Fibroblast of skin of abdomen (primary cell): ENCODE results near the gene MALAT1. TPM values are rescaled to one million over a fixed set of nuclear protein-coding genes. Genes with fewer than 3 reads are reported as not detected.
"Not testable (repeated sequence)": the region's sequence is repeated elsewhere in the genome, so short reads cannot be mapped to it uniquely, and the experiment has no call there.

Source experiments
- DNase-seq: peaks from one replicate; pipeline ENCODE4 v3.0.0-alpha.2; 2013
- polyA plus RNA-seq, 2 experiments: library from polyadenylated mRNA; unstranded; fragments of 120-200 nt; gene quantifications; one replicate each; pipeline ENCODE4 v1.2.1, GENCODE V29; 2013; ENCODE audit not compliant: insufficient read length in 2 of 2

Gene MALAT1
- polyA plus RNA-seq (2013, experiment 1 of 2; ENCODE audit: insufficient read length) = 200 TPM
- 172 TPM for polyA plus RNA-seq (2013, experiment 2 of 2; ENCODE audit: insufficient read length)

DNA sequence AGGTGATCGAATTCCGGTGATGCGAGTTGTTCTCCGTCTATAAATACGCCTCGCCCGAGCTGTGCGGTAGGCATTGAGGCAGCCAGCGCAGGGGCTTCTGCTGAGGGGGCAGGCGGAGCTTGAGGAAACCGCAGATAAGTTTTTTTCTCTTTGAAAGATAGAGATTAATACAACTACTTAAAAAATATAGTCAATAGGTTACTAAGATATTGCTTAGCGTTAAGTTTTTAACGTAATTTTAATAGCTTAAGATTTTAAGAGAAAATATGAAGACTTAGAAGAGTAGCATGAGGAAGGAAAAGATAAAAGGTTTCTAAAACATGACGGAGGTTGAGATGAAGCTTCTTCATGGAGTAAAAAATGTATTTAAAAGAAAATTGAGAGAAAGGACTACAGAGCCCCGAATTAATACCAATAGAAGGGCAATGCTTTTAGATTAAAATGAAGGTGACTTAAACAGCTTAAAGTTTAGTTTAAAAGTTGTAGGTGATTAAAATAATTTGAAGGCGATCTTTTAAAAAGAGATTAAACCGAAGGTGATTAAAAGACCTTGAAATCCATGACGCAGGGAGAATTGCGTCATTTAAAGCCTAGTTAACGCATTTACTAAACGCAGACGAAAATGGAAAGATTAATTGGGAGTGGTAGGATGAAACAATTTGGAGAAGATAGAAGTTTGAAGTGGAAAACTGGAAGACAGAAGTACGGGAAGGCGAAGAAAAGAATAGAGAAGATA lies at the start of gene MALAT1:
Gene MALAT1 (plus strand): TSS at position 69 of the 736 bp plus-strand sequence.
- DNase-seq = peak; percentile 97

DNA sequence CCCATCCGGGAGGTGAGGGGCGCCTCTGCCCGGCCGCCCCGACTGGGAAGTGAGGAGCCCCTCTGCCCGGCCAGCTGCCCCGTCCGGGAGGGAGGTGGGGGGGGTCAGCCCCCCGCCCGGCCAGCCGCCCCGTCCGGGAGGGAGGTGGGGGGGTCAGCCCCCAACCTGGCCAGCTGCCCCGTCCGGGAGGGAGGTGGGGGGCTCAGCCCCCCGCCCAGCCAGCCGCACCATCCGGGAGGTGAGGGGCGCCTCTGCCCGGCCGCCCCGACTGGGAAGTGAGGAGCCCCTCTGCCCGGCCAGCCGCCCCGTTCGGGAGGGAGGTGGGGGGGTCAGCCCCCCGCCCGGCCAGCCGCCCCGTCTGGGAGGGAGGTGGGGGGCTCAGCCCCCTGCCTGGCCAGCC lies 47.5 kb upstream of the MALAT1 start:
- DNase-seq = not testable (repeated sequence)

DNA sequence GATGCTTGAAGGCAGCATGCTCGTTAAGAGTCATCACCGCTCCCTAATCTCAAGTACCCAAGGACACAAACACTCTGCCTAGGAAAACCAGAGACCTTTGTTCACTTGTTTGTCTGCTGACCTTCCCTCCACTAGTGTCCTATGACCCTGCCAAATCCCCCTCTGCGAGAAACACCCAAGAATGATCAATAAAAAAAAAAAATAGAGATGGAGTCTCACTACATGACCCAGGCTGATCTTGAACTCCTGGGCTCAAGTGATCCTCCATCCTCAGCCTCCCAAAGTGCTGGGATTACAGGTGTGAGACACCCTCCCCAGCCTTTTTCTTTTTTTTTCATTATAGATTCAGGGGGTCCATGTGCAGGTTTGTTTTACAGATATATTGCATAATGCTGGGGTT lies 46.6 kb upstream of the MALAT1 start:
- not testable (repeated sequence) for DNase-seq

- peak; percentile 94 for DNase-seq
Measured at GRCh38 chr11:65452806-65453490, 45.9 kb upstream of the MALAT1 start.

DNA sequence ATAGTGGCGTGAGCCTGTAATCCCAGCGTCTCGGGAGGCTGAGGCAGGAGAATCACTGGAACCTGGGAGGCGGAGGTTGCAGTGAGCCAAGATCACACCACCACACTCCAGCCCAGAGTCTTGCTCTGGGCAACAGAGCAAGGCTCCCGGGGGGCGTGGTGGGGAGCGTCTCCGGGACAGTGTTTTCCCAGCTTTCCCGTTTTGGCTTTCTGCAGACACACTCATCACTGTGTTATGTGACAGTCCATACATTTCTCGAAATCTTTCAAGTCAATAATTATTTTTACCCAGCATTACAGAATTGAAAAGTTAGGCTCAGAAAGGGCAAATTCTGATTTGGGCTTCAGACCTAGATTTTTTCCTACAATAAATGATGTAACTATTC lies 44.5 kb upstream of the MALAT1 start:
- DNase-seq = peak; percentile 73

DNA sequence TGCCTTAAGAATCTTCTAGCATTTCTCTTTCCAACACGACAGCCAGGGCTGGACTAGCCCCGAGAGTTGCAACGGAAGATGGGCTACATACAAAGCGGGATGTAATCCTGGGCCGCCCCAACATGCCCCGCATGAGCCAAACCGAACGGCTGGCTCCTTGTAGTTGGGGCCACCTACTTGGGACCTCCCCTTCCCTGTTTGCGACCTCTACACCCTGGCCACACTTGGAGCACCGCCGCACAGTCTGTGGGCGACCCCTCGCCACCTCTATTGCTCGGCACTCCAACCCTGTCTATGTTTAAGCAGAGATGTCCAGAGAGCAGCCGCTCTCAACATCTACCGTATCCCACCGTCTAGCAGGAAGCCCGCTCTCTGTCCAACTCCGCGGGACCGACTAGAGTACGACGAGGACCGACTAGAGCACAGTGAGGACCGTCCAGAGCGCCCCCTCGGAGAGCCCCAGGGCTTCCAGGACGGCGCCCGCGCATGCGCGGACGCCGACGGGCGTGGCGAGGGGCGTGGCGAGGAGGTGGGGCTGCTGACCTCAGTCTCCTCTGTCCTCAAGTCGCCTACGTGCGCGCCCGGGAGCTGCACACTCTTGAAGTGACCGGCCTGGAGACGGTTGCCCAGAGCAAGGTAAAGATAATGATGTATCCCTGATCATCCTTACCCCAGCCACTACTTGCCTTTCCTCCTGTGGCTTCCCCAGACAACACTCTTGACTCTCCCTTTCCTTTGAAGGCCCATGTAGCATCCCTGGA lies 44.0 kb upstream of the MALAT1 start:
- peak; percentile 83 for DNase-seq

- DNase-seq = peak; percentile 59
Measured at GRCh38 chr11:65456418-65456817, 42.4 kb upstream of the MALAT1 start.

DNA sequence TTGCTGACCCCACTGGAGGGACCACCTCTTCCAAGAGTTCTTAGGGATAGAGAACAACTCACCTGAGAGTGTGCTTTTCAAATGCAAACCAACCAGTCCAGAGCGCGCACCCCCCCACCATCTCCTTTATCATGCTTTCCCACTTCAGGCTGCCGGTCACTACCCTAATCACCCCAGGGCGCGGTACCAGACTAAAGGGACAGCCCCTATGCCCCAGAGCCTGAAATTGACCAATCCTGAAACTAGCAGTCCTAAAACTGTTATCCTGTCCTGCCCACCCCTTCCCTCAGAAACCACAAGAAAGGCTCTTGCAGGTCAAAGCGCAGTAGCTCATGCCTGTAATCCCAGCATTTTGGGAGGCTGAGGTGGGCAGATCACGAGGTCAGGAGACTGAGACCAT lies 39.3 kb upstream of the MALAT1 start:
- no peak for DNase-seq

- not testable (repeated sequence) for DNase-seq
Measured at GRCh38 chr11:65465471-65465870, 33.4 kb upstream of the MALAT1 start.

- not testable (repeated sequence) for DNase-seq
Measured at GRCh38 chr11:65467306-65467705, 31.5 kb upstream of the MALAT1 start.

DNA sequence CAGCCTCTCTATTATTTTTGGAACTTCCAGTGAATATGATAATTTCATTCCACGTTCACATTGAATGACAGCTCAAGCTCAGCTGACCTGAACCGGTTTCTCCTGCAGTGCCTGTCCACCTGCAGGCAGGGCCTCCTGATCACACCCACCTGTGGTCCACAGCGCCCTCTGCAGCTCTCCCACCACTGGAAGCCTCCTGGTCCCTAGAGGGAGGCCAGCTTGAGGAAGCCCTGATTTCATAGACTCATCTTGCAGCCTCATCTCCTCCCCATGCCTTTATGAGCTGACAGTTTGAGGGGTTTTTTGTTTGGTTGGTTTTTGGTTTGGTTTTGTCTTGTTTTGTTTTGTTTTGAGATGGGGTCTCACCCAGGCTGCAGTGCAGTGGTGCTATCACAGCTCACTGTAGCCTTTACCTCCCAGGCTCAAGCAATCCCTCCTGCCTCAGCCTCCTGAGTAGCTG lies 29.9 kb upstream of the MALAT1 start:
- DNase-seq = no peak

- DNase-seq = no peak
Measured at GRCh38 chr11:65470433-65471049, 28.3 kb upstream of the MALAT1 start.

GRCh38 chr11:65471447-65471891 lies 27.4 kb upstream of the MALAT1 start:
- DNase-seq = peak; percentile 77

DNA sequence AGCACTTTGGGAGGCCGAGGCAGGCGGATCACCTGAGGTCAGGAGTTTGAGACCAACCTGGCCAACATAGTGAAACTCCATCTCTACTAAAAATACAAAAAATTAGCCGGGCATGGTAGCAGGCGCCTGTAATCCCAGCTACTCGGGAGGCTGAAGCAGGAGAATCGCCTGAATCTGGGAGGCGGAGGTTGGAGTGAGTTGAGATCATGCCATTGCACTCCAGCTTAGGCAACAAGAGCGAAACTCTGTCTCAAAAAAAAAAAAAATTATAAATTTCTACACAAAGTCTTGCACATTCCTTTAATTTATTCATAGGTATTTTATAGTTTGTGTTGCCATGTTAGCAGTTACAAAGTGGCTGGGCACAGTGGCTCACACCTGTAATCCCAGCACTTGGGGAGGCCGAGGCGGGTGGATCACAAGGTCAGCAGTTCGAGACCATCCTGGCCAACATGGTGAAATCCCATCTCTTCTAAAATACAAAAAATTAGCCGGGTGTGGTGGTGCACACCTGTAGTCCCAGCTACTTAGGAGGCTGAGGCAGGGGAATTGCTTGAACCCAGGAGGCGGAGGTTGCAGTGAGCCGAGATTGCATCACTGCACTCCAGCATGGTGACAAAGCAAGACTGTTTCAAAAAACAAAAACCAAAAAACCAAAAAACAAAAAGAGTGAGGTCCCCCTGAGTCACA lies 26.1 kb upstream of the MALAT1 start:
- DNase-seq = not testable (repeated sequence)

- no peak for DNase-seq
Measured at GRCh38 chr11:65473278-65473860, 25.5 kb upstream of the MALAT1 start.

- no peak for DNase-seq
Measured at GRCh38 chr11:65474864-65475263, 24.0 kb upstream of the MALAT1 start.

DNA sequence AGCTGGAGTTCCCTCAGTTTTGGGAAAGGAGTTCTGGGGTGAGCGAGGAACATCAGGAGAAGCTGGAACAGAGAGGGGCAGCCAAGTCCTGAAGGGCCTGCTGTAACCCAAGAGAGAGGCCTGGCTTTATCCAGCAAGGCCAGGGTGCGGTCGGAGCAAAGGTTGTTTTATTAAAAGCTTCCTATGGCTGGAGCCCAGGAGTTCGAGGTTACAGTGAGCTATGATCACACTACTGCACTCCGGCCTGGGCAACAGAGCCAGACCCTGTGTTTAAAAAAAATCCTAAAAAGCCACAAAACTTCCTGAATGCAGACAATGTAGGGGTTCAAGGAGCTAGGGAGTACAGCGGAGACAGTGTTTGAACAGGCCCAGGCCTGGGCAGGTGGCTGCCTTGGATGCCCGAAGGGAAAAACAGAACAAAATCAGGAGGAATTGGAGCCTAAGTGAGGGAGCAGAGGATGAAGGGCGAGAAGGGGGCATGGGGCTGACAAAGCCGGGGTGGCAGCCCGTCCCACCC lies 22.2 kb upstream of the MALAT1 start:
- no peak for DNase-seq

- DNase-seq = peak; percentile 95
Measured at GRCh38 chr11:65477149-65477965, 21.5 kb upstream of the MALAT1 start.

GRCh38 chr11:65478388-65479183 lies 20.3 kb upstream of the MALAT1 start:
- peak; percentile 42 for DNase-seq
